GM19452 (cell line): ENCODE data around the gene SPATA31E1.

Experiments
- ATAC-seq: cut with Tn5 transposase; IDR thresholded peaks from one replicate; pipeline ENCODE4 v1.9.1; 2021; ENCODE audit not compliant: unreplicated experiment

Gene SPATA31E1

GRCh38 chr9:87862536-87863268 is 20.0 kb upstream of the SPATA31E1 start:
- no peak for ATAC-seq

- ATAC-seq: no peak
Measured at GRCh38 chr9:87863882-87864465, 18.7 kb upstream of the SPATA31E1 start.

- ATAC-seq: no peak
Measured at GRCh38 chr9:87864915-87865314, 17.8 kb upstream of the SPATA31E1 start.

GRCh38 chr9:87865626-87866025 is 17.1 kb upstream of the SPATA31E1 start:
- no peak for ATAC-seq

- ATAC-seq: no peak
Measured at GRCh38 chr9:87867391-87867790, 15.3 kb upstream of the SPATA31E1 start.

- no peak for ATAC-seq
Measured at GRCh38 chr9:87868175-87868574, 14.5 kb upstream of the SPATA31E1 start.

- no peak for ATAC-seq
Measured at GRCh38 chr9:87868635-87869034, 14.0 kb upstream of the SPATA31E1 start.

- no peak for ATAC-seq
Measured at GRCh38 chr9:87869082-87869481, 13.6 kb upstream of the SPATA31E1 start.

- no peak for ATAC-seq
Measured at GRCh38 chr9:87871425-87872078, 11.1 kb upstream of the SPATA31E1 start.

- no peak for ATAC-seq
Measured at GRCh38 chr9:87872079-87872624, 10.5 kb upstream of the SPATA31E1 start.

GRCh38 chr9:87873607-87874303 is 8.9 kb upstream of the SPATA31E1 start:
- ATAC-seq: no peak

- no peak for ATAC-seq
Measured at GRCh38 chr9:87874304-87874623, 8.4 kb upstream of the SPATA31E1 start.

GRCh38 chr9:87875060-87875459 is 7.6 kb upstream of the SPATA31E1 start:
- ATAC-seq: no peak

GRCh38 chr9:87875831-87876545 is 6.7 kb upstream of the SPATA31E1 start:
- no peak for ATAC-seq

GRCh38 chr9:87876708-87877107 is 6.0 kb upstream of the SPATA31E1 start:
- ATAC-seq: no peak

GRCh38 chr9:87878989-87879511 is 3.6 kb upstream of the SPATA31E1 start:
- ATAC-seq: no peak

- ATAC-seq: no peak
Measured at GRCh38 chr9:87880116-87880515, 2.6 kb upstream of the SPATA31E1 start.

GRCh38 chr9:87880683-87881082 is 2.0 kb upstream of the SPATA31E1 start:
- ATAC-seq: no peak

- ATAC-seq: no peak
Measured at GRCh38 chr9:87883274-87883673, 597 bp downstream of the SPATA31E1 start.

- no peak for ATAC-seq
Measured at GRCh38 chr9:87883990-87884389, 1.3 kb downstream of the SPATA31E1 start.
